ENCODE data around the gene ZCCHC14. TPM values are rescaled to one million over a fixed set of nuclear protein-coding genes. Genes with fewer than 3 reads are reported as not detected.

Gene ZCCHC14
- total and polyA plus RNA-seq, 2 of the 13 experiments (the other 11 are each of a cell fraction or from before 2014, with no cell fraction given), result 12.4 to 12.5 TPM

DNA sequence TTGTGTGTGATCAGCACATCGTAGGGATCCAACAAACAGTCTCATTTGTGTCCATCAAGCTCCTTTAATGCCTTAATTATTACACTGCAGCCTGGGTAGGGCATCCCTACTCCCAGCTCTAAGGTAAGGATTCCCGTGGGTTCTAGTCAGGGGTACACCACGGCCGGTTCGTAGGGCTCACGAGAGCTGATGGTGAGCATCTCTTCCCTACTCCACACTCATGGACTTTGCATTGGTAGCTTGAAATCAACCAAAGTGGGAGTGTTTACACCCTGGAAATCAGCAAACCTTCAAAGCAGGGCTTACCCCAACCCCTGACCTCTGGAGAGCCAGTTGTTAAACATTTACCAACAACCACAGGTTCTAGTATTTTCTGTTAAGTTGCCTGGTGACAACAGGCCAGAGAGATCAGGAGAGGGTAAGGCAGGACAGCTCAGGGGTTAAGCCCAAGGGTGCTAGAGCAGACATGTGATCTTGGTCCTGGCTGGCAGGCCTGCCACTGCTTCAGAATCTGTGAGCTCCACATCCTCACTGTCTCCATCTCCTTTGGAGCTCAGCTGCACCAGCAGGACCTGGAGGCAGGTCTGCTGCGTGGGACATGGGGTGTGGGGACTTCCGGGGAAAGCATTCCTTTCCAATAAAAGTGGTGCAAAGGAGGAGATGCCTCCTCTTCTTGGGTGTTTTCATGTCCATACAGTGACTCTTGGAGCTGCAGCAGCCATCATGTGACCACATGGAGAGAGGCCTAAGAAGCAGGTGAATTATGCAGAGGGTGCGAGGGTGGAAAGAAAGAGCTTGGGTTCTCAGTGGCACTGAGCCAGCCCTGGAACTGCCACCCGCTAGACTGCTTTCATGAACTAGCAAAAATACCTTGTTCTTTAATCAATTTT is 36.1 kb upstream of the ZCCHC14 start (continued):
- TF ChIP-seq, protein P1, sequence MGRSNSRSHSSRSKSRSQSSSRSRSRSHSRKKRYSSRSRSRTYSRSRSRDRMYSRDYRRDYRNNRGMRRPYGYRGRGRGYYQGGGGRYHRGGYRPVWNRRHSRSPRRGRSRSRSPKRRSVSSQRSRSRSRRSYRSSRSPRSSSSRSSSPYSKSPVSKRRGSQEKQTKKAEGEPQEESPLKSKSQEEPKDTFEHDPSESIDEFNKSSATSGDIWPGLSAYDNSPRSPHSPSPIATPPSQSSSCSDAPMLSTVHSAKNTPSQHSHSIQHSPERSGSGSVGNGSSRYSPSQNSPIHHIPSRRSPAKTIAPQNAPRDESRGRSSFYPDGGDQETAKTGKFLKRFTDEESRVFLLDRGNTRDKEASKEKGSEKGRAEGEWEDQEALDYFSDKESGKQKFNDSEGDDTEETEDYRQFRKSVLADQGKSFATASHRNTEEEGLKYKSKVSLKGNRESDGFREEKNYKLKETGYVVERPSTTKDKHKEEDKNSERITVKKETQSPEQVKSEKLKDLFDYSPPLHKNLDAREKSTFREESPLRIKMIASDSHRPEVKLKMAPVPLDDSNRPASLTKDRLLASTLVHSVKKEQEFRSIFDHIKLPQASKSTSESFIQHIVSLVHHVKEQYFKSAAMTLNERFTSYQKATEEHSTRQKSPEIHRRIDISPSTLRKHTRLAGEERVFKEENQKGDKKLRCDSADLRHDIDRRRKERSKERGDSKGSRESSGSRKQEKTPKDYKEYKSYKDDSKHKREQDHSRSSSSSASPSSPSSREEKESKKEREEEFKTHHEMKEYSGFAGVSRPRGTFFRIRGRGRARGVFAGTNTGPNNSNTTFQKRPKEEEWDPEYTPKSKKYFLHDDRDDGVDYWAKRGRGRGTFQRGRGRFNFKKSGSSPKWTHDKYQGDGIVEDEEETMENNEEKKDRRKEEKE (IDR thresholded peaks at IDR 0.05), result no peak
- TF ChIP-seq, protein P2, sequence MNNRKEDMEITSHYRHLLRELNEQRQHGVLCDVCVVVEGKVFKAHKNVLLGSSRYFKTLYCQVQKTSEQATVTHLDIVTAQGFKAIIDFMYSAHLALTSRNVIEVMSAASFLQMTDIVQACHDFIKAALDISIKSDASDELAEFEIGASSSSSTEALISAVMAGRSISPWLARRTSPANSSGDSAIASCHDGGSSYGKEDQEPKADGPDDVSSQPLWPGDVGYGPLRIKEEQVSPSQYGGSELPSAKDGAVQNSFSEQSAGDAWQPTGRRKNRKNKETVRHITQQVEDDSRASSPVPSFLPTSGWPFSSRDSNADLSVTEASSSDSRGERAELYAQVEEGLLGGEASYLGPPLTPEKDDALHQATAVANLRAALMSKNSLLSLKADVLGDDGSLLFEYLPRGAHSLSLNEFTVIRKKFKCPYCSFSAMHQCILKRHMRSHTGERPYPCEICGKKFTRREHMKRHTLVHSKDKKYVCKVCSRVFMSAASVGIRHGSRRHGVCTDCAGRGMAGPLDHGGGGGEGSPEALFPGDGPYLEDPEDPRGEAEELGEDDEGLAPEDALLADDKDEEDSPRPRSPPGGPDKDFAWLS (CRISPR knock-in tag; IDR thresholded peaks at IDR 0.05; ENCODE audit: borderline replicate concordance), result no peak
- TF ChIP-seq ELF4 (CRISPR knock-in tag; IDR thresholded peaks at IDR 0.05; ENCODE audit: borderline replicate concordance) (no peak; the same call in 1 of the 2 replicates), MAFK (conservative IDR thresholded peaks at IDR 0.05 in 1 of 2, IDR thresholded peaks at IDR 0.05 in 1 of 2; ENCODE audit: low read length in 2 of 2) (peak; percentile 3 to 24; a peak in 1 of 4 replicates), ZNF891 (CRISPR knock-in tag; IDR thresholded peaks at IDR 0.05) (peak; percentile 87), ZNF235 (CRISPR knock-in tag; IDR thresholded peaks at IDR 0.05; ENCODE audit: borderline replicate concordance) (no peak), POLR2G (IDR thresholded peaks at IDR 0.05; ENCODE audit: low read depth, low read length) (peak; percentile 70), ZNF343 (CRISPR knock-in tag; IDR thresholded peaks at IDR 0.05) (peak; percentile 21; the same call in 1 of the 2 replicates), CENPT (CRISPR knock-in tag; IDR thresholded peaks at IDR 0.05; ENCODE audit: low read depth) (no peak)
- TF ChIP-seq, protein P3, sequence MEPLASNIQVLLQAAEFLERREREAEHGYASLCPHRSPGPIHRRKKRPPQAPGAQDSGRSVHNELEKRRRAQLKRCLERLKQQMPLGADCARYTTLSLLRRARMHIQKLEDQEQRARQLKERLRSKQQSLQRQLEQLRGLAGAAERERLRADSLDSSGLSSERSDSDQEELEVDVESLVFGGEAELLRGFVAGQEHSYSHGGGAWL (CRISPR knock-in tag; IDR thresholded peaks at IDR 0.05), result peak; percentile 52; the same call in 1 of the 2 replicates
- TF ChIP-seq, protein P4, sequence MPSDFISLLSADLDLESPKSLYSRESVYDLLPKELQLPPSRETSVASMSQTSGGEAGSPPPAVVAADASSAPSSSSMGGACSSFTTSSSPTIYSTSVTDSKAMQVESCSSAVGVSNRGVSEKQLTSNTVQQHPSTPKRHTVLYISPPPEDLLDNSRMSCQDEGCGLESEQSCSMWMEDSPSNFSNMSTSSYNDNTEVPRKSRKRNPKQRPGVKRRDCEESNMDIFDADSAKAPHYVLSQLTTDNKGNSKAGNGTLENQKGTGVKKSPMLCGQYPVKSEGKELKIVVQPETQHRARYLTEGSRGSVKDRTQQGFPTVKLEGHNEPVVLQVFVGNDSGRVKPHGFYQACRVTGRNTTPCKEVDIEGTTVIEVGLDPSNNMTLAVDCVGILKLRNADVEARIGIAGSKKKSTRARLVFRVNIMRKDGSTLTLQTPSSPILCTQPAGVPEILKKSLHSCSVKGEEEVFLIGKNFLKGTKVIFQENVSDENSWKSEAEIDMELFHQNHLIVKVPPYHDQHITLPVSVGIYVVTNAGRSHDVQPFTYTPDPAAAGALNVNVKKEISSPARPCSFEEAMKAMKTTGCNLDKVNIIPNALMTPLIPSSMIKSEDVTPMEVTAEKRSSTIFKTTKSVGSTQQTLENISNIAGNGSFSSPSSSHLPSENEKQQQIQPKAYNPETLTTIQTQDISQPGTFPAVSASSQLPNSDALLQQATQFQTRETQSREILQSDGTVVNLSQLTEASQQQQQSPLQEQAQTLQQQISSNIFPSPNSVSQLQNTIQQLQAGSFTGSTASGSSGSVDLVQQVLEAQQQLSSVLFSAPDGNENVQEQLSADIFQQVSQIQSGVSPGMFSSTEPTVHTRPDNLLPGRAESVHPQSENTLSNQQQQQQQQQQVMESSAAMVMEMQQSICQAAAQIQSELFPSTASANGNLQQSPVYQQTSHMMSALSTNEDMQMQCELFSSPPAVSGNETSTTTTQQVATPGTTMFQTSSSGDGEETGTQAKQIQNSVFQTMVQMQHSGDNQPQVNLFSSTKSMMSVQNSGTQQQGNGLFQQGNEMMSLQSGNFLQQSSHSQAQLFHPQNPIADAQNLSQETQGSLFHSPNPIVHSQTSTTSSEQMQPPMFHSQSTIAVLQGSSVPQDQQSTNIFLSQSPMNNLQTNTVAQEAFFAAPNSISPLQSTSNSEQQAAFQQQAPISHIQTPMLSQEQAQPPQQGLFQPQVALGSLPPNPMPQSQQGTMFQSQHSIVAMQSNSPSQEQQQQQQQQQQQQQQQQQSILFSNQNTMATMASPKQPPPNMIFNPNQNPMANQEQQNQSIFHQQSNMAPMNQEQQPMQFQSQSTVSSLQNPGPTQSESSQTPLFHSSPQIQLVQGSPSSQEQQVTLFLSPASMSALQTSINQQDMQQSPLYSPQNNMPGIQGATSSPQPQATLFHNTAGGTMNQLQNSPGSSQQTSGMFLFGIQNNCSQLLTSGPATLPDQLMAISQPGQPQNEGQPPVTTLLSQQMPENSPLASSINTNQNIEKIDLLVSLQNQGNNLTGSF (CRISPR knock-in tag; IDR thresholded peaks at IDR 0.05), result no peak
- TF ChIP-seq, protein P5, sequence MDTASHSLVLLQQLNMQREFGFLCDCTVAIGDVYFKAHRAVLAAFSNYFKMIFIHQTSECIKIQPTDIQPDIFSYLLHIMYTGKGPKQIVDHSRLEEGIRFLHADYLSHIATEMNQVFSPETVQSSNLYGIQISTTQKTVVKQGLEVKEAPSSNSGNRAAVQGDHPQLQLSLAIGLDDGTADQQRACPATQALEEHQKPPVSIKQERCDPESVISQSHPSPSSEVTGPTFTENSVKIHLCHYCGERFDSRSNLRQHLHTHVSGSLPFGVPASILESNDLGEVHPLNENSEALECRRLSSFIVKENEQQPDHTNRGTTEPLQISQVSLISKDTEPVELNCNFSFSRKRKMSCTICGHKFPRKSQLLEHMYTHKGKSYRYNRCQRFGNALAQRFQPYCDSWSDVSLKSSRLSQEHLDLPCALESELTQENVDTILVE (CRISPR knock-in tag; IDR thresholded peaks at IDR 0.05), result peak; percentile 85
- TF ChIP-seq, protein P6, sequence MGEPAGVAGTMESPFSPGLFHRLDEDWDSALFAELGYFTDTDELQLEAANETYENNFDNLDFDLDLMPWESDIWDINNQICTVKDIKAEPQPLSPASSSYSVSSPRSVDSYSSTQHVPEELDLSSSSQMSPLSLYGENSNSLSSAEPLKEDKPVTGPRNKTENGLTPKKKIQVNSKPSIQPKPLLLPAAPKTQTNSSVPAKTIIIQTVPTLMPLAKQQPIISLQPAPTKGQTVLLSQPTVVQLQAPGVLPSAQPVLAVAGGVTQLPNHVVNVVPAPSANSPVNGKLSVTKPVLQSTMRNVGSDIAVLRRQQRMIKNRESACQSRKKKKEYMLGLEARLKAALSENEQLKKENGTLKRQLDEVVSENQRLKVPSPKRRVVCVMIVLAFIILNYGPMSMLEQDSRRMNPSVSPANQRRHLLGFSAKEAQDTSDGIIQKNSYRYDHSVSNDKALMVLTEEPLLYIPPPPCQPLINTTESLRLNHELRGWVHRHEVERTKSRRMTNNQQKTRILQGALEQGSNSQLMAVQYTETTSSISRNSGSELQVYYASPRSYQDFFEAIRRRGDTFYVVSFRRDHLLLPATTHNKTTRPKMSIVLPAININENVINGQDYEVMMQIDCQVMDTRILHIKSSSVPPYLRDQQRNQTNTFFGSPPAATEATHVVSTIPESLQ (CRISPR knock-in tag; conservative IDR thresholded peaks at IDR 0.05), result no peak; the same call in 1 of the 2 replicates

Measured in HepG2 (cell line).